Loucy (cell line): ENCODE results near the gene MICAL2.

ENCODE experiments used
- H2AFZ ChIP-seq: fragments of 200-600 bp; sonication (generic); 2 replicates; pipeline ENCODE4 v1.6.0; 2016; ENCODE audit warnings: antibody characterized with exemption, mild to moderate bottlenecking, low read length, moderate library complexity
- H3F3A ChIP-seq: fragments of 200-600 bp; 2 replicates; pipeline ENCODE4 v1.6.0; 2016; ENCODE audit warnings: antibody characterized with exemption, low read depth, mild to moderate bottlenecking
- H3K27me3 ChIP-seq: fragments of 200-600 bp; sonication (generic); 2 replicates; pipeline ENCODE4 v1.6.1; 2014; ENCODE audit warnings: low read length, mild to moderate bottlenecking; ENCODE audit not compliant: insufficient read depth, poor library complexity, severe bottlenecking
- H3K36me3 ChIP-seq: fragments of 200-600 bp; sonication (generic); 2 replicates; pipeline ENCODE4 v1.6.1; 2016; ENCODE audit warnings: low read length; ENCODE audit not compliant: insufficient read depth
- H3K4me1 ChIP-seq: fragments of 200-600 bp; sonication (generic); 2 replicates; pipeline ENCODE4 v1.5.1; 2014; ENCODE audit warnings: low read length, mild to moderate bottlenecking; ENCODE audit not compliant: insufficient read depth, poor library complexity, severe bottlenecking
- H3K4me2 ChIP-seq: fragments of 200-600 bp; sonication (generic); 2 replicates; pipeline ENCODE4 v1.6.0; 2014; ENCODE audit warnings: antibody characterized with exemption, low read length, low read depth, mild to moderate bottlenecking; ENCODE audit not compliant: poor library complexity, severe bottlenecking
- H3K4me3 ChIP-seq: fragments of 200-600 bp; sonication (generic); 2 replicates; pipeline ENCODE4 v1.5.1; 2014; ENCODE audit warnings: low read length, mild to moderate bottlenecking, mixed read lengths; ENCODE audit not compliant: poor library complexity, severe bottlenecking
- H3K79me2 ChIP-seq: fragments of 200-600 bp; sonication (generic); 2 replicates; pipeline ENCODE4 v1.6.1; 2014; ENCODE audit warnings: low read length; ENCODE audit not compliant: insufficient read depth
- H3K9ac ChIP-seq: fragments of 200-600 bp; sonication (generic); 2 replicates; pipeline ENCODE4 v1.6.0; 2014; ENCODE audit warnings: mild to moderate bottlenecking, low read depth, low read length, moderate library complexity; ENCODE audit not compliant: poor library complexity, severe bottlenecking
- H3K9me2 ChIP-seq: fragments of 200-600 bp; sonication (generic); replicated peaks from 2 replicates; pipeline ENCODE4 v1.6.1; 2016; ENCODE audit warnings: low read depth, low read length, mixed read lengths
- H3K9me3 ChIP-seq: fragments of 200-600 bp; sonication (generic); 2 replicates; pipeline ENCODE4 v1.6.1; 2014; ENCODE audit warnings: mild to moderate bottlenecking, antibody characterized with exemption, low read length, low read depth; ENCODE audit not compliant: insufficient read depth
- H4K20me1 ChIP-seq: fragments of 200-600 bp; sonication (generic); 2 replicates; pipeline ENCODE4 v1.6.0; 2014; ENCODE audit warnings: antibody characterized with exemption, low read length, mild to moderate bottlenecking; ENCODE audit not compliant: insufficient read depth, poor library complexity, severe bottlenecking
- CTCF ChIP-seq: fragments of 200-600 bp; sonication (generic); conservative IDR thresholded peaks from 2 replicates; pipeline ENCODE4 v1.5.1; 2014; ENCODE audit warnings: mild to moderate bottlenecking, antibody characterized with exemption, low read length
- EZH2phosphoT487 ChIP-seq: fragments of 200-600 bp; IDR thresholded peaks from 2 replicates; pipeline ENCODE4 v1.6.1; 2018; ENCODE audit warnings: antibody characterized with exemption, mild to moderate bottlenecking, moderate library complexity, borderline replicate concordance

MICAL2 gene

GRCh38 chr11:12170501-12170900, 60.1 kb downstream of the MICAL2 start:
- no peaks in the 10 kb centered on the region for H3K36me3 ChIP-seq
- H3K4me2 ChIP-seq: no peak overlapping the region
- no peaks in the 10 kb centered on the region for H3F3A ChIP-seq
- no peaks in the 10 kb centered on the region for H4K20me1 ChIP-seq
- H3K4me3 ChIP-seq: no peak overlapping the region
- H3K9ac ChIP-seq: no peak overlapping the region
- H3K9me3 ChIP-seq: no peaks in the 10 kb centered on the region
- H3K79me2 ChIP-seq: no peaks in the 10 kb centered on the region
- TF ChIP-seq CTCF (no peak), EZH2phosphoT487 (no peak)
- no peaks in the 10 kb centered on the region for H3K27me3 ChIP-seq
- H3K9me2 ChIP-seq: no peaks in the 10 kb centered on the region
- peaks cover 35% of the 10 kb centered on the region for H3K4me1 ChIP-seq
- no peak overlapping the region for H2AFZ ChIP-seq

GRCh38 chr11:12170984-12171383, 60.6 kb downstream of the MICAL2 start:
- H3K79me2 ChIP-seq: no peaks in the 10 kb centered on the region
- H2AFZ ChIP-seq: no peak overlapping the region
- no peaks in the 10 kb centered on the region for H3K9me2 ChIP-seq
- no peaks in the 10 kb centered on the region for H4K20me1 ChIP-seq
- H3K4me1 ChIP-seq: peaks cover 40% of the 10 kb centered on the region
- no peaks in the 10 kb centered on the region for H3K9me3 ChIP-seq
- no peaks in the 10 kb centered on the region for H3F3A ChIP-seq
- TF ChIP-seq EZH2phosphoT487: no peak
- no peak for TF ChIP-seq CTCF
- H3K9ac ChIP-seq: no peak overlapping the region
- no peaks in the 10 kb centered on the region for H3K27me3 ChIP-seq
- no peak overlapping the region for H3K4me3 ChIP-seq
- H3K36me3 ChIP-seq: no peaks in the 10 kb centered on the region
- no peak overlapping the region for H3K4me2 ChIP-seq

- H3K9me3 ChIP-seq: no peaks in the 10 kb centered on the region
- H3F3A ChIP-seq: no peaks in the 10 kb centered on the region
- no peak for TF ChIP-seq EZH2phosphoT487
- TF ChIP-seq CTCF: no peak
- no peaks in the 10 kb centered on the region for H3K9me2 ChIP-seq
- H3K4me3 ChIP-seq: no peak overlapping the region
- no peak overlapping the region for H3K4me2 ChIP-seq
- no peak overlapping the region for H2AFZ ChIP-seq
- H3K27me3 ChIP-seq: no peaks in the 10 kb centered on the region
- no peaks in the 10 kb centered on the region for H4K20me1 ChIP-seq
- no peaks in the 10 kb centered on the region for H3K79me2 ChIP-seq
- no peak overlapping the region for H3K9ac ChIP-seq
- H3K36me3 ChIP-seq: no peaks in the 10 kb centered on the region
- H3K4me1 ChIP-seq: peaks cover 38% of the 10 kb centered on the region
Measured at GRCh38 chr11:12171921-12172320, 61.5 kb downstream of the MICAL2 start.
